Activated CD8-positive, alpha-beta memory T cell treated with anti-CD3 and anti-CD28 coated beads, Interleukin-2, amount 50 U/mL, for 1 hour (primary cell): ENCODE measurements around the gene CEACAM19.

ENCODE experiments used
- DNase-seq: peaks from one replicate; pipeline ENCODE4 v3.0.0-alpha.2; 2020; ENCODE audit errors: extremely low read depth

Gene CEACAM19

GRCh38 chr19:44722131-44723121 is 51.1 kb downstream of the CEACAM19 start:
- no peak for DNase-seq

GRCh38 chr19:44723299-44723951 is 52.1 kb downstream of the CEACAM19 start:
- DNase-seq = no peak

GRCh38 chr19:44723952-44724319 is 52.7 kb downstream of the CEACAM19 start:
- DNase-seq = peak; percentile 38

- no peak for DNase-seq
These were observed 54.0 kb downstream of the CEACAM19 start for GRCh38 chr19:44725251-44725650.

GRCh38 chr19:44725684-44726083 is 54.4 kb downstream of the CEACAM19 start:
- DNase-seq = no peak

- DNase-seq = no peak
These were observed 55.2 kb downstream of the CEACAM19 start for GRCh38 chr19:44726465-44726864.

GRCh38 chr19:44728178-44728577 is 56.9 kb downstream of the CEACAM19 start:
- no peak for DNase-seq

GRCh38 chr19:44729516-44730033 is 58.3 kb downstream of the CEACAM19 start:
- DNase-seq = no peak

GRCh38 chr19:44731081-44731480 is 59.8 kb downstream of the CEACAM19 start:
- no peak for DNase-seq

GRCh38 chr19:44731622-44732021 is 60.3 kb downstream of the CEACAM19 start:
- no peak for DNase-seq

GRCh38 chr19:44732235-44733014 is 61.1 kb downstream of the CEACAM19 start:
- no peak for DNase-seq
